22Rv1 (cell line): ENCODE measurements around the gene RFESD.

Source experiments
- ZFX ChIP-seq: fragments of 450-650 bp; IDR thresholded peaks from 2 replicates; pipeline ENCODE4 v1.6.1; 2017; ENCODE audit warnings: antibody characterized with exemption, borderline replicate concordance
- TF ChIP-seq, protein P1 (sequence below): fragments of 450-650 bp; IDR thresholded peaks from 2 replicates; pipeline ENCODE4 v1.5.1; 2017; ENCODE audit warnings: mild to moderate bottlenecking

DNA sequence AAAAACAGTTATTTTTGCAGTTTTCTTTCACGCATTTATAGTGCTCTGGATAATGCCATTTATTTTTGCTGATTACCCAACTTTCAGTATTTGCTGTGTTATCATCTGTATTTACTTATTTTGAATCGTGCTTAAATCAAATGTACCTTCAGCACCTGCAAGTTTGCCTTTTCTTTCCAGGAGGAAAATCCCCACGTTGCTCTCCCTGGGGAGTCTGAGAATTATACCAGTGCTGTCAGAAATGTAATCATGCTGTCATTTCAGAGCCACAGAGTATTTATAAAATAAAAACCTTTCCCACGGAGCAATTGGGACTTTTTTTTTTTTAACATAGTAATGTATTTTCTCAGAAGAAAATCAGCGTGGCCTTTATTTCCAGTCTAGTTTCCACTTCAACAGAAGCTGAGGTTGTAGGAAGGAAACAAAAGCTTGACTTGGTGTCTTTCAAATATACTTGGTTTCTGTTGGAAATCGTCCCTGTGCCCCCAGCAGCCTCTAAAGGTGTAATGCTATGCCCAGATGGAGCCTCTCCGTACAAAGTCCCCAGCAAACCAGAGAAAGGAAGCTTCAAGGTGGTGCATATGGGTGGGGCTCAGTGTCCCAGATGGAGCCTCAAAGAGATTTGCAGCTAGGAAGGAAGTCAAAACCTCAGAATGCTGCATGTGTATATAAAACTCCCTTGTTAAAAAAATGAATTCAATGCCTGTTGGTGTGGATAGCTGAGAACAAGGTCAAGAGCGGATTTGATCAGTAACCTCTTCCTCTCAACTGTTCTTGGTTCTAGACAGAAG lies 24.5 kb upstream of the RFESD start:
- TF ChIP-seq, protein P1, sequence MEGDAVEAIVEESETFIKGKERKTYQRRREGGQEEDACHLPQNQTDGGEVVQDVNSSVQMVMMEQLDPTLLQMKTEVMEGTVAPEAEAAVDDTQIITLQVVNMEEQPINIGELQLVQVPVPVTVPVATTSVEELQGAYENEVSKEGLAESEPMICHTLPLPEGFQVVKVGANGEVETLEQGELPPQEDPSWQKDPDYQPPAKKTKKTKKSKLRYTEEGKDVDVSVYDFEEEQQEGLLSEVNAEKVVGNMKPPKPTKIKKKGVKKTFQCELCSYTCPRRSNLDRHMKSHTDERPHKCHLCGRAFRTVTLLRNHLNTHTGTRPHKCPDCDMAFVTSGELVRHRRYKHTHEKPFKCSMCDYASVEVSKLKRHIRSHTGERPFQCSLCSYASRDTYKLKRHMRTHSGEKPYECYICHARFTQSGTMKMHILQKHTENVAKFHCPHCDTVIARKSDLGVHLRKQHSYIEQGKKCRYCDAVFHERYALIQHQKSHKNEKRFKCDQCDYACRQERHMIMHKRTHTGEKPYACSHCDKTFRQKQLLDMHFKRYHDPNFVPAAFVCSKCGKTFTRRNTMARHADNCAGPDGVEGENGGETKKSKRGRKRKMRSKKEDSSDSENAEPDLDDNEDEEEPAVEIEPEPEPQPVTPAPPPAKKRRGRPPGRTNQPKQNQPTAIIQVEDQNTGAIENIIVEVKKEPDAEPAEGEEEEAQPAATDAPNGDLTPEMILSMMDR = no peak
- TF ChIP-seq ZFX = no peak
